GM19438 (cell line): ENCODE data around the gene GON4L.
"Not testable (repeated sequence)": the region's sequence is repeated elsewhere in the genome, so short reads cannot be mapped to it uniquely, and the experiment has no call there.

ENCODE experiments used
- ATAC-seq: cut with Tn5 transposase; IDR thresholded peaks from one replicate; pipeline ENCODE4 v1.9.1; 2021; ENCODE audit warnings: low read depth; ENCODE audit not compliant: unreplicated experiment

Gene GON4L

DNA sequence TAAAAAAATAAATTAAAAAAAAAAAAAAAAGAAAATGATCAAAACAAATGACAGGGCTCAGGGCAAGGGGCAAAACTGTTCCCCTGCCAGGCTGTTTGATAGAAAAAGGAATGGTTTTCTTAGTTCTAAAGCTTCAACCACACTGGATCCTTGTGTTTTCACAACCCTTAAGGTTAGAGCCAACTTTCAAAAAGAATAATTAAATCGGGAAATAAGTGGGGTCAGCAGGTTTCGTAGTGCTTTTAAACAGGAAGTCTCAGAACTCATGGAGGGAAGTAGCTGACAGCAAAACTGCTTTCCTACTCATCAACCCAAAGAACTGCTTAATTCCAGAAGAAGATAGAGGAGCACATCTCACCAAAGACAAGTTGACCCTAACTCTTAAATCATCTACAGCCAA lies 155.3 kb downstream of the GON4L start:
- not testable (repeated sequence) for ATAC-seq
